GM12892 (cell line): ENCODE results near the gene TNFRSF13B.

Source experiments
- DNase-seq: peaks from one replicate; pipeline ENCODE4 v3.0.0; 2011; ENCODE audit not compliant: insufficient read length
- FAIRE-seq: peaks from 2 replicates; lab custom pipeline; 2011; peaks lifted over from hg19 to GRCh38; lab: Jason Lieb, UNC
- POLR2A ChIP-seq: IDR thresholded peaks from 2 replicates; pipeline ENCODE4 v1.6.1; 2011; ENCODE audit warnings: low read depth, low read length, control low read depth
- POLR2AphosphoS5 ChIP-seq: IDR thresholded peaks from 2 replicates; pipeline ENCODE4 v1.6.1; 2011; ENCODE audit warnings: low read depth, low read length, control low read depth
- TAF1 ChIP-seq: IDR thresholded peaks from 2 replicates; pipeline ENCODE4 v1.6.1; 2011; ENCODE audit warnings: low read depth, mild to moderate bottlenecking, control low read depth, low read length, borderline replicate concordance

Gene TNFRSF13B

DNA sequence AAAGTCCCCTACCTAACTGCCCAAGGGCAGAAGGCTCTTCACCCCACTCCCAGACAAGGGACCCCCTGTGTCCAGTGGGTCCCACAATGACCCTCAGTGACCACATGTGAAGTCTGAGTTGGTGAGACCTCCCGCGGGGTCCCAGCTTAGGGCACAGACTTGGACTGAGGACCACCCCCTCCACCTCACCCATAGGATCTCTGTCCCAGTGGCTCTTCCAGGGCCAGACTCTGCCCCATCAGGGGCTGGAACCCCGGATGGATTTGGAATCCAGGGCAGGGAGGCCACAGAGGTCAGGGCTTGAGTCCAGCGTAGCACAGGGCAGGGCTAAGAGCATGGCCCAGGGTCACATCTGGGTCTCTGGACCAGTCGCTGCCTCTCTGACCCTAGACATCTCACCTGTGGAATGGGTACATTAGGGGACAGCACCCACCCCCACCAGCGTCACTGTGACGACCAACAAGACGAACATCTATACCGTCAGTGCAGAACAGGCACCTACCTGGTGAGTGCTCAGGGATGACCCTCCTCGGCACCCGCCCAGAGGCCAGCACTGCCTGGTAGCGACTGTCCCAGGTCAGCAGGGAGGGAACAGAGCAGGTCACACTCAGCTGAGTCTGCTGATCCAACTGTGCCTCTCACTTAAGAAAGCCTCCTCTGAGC is 37.7 kb downstream of the TNFRSF13B start:
- DNase-seq (no peak), FAIRE-seq (no peak)
- TF ChIP-seq POLR2AphosphoS5, result no peak
- TF ChIP-seq TAF1, result no peak
- TF ChIP-seq POLR2A, result no peak

DNA sequence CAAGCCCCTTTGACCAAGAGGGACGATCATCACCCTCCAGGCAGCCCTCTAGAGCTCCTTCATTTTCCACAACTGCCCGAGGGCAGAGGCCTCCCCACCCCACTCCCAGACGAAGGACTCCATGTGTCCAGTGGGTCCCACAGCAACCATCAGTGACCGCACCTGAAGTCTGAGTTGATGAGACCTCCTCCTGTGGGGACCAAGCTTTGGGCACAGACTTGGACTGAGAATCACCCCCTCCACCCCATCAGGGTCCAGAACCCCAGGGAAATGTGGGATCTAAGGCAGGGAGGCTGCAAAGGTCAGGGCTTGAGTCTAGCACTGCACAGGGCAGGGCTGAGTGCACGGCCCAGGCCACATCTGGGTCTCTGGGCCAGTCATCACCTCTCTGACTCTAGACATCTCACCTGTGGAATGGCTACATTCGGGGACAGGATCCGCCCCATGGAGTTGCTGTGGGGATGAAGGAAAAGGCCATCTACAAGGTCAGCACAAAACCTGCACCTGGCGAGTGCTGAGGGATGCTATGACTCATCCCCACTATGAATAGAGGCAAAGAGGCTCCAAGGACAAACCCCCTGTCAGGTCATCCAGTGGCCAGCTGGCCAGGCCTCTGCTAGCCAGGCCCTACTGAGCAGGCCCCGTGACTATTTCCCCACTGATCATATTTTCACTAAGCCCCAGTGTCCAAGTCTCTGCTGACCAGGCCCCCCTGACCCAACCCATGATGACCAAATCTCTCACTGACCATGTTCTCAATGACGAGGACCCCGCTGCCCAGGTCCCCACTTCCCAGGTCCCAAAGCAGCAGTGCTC is 38.4 kb downstream of the TNFRSF13B start:
- no peak for TF ChIP-seq TAF1
- no peak for FAIRE-seq
- DNase-seq, result no peak

DNA sequence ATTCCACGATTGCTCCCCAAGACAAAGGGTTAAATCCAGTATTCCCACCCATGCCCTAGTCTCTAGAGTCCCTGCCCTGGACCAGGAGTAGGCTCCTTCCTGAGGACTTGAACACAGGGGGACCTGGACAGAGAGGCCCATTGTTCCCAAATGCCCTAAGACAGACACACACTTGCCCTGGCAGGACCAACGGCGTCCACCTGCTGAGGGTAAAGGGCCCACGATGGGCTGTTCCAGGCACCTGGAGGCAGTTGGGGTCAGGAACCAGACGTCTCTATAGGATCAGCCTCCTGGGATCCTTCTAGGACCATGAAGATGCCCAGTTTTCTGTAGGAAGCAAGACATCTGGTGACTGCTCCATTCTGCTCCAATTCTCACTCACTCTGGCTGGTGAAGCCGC is 39.3 kb downstream of the TNFRSF13B start:
- DNase-seq (no peak), FAIRE-seq (no peak)
- no peak for TF ChIP-seq POLR2AphosphoS5

DNA sequence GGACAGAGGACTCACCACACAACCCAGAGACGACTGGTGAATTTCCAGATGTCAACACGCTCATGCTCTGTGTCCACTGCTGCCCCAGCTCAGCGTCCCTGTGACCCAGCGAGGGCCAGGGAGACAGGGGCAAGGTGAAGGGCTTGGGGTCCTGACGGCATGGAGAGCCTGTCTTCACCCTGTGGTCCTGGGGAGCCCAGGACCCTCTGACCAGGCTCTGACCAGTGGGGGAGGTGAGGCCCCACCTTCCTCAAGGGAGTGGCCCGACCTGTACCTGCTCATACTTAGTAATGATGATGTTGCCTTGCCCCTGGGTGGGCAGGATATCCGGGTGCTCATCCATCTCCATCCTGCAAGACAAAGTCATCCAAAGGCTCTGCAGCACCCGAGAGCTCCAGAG is 39.8 kb downstream of the TNFRSF13B start:
- TF ChIP-seq POLR2A (no peak), POLR2AphosphoS5 (no peak), TAF1 (no peak)
- no peak for DNase-seq
- no peak for FAIRE-seq

DNA sequence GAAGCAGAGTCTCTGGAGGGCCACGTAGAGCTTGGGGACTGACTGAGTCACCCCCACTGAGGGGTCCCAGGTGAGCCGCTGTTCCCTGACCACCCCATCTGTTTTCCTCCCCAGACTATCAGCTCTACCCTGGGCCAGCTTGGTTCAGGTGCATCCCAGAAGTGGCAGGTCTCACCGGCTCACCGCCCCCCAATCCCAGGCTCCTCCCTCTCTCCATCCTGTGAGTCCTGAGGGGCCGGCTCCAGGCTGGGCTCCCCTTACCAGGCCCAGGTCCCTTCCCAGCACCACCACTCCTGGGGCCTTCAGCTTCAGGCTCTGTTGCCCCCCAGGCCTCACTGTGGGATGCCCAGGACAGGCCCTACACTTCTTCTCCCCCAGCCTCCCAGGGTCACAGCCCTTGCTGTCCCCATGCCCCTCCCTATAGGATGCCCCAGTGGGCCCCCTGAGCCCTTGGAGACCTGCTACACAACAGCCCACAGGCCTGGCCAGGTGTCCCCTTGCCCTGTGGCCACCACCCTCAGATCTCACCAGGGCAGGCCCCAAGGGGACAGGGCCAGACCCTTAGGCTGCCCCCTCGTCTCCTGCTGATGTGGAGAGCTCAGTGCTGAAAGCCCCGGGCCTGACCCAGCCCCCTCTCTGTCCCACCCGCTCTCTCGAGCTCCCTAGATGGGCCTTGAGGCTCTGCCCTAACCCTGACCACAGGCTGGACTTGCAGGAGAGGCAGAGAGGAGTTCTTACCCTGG is 40.4 kb downstream of the TNFRSF13B start:
- no peak for DNase-seq

DNA sequence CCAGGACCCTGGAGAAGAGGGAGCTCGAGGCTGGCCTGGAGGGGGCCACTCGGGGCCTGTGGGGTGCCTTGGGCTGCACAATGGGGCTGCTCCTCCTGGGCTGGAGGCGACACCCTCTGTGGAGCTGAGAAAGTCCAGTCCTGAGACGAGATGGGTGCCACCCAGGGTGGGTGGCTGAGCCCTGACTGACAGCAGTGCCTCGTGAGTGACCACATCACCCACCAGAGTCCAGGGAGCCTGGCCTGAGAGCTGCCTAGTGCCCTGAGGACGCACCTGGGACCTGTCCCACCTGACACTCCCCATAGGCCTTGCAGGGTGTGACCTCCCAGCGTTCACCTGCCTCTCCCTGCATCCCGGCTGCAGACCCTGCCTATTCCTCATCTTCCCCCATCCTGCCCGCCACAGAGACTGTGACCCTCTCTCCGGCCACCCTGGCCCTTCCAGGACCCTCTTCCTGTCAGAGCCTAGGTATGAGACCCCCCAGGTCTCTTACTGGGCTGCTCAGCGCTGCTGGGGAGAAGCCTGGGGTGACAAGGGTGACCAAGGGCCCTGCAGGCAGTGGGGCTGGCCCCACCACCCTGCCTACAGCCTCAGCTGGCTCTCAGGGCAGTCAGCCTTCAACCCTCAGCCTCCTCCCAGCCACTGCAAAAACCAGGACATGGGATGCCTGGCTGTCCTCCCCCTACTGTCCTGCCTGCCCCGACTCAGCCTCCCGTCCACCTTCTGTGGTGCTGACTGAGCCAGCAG is 41.2 kb downstream of the TNFRSF13B start:
- no peak for DNase-seq
- TF ChIP-seq POLR2A (no peak), TAF1 (no peak), POLR2AphosphoS5 (no peak)
- FAIRE-seq, result no peak

More for the DNA sequence above, 40.4 kb downstream of the TNFRSF13B start:
- FAIRE-seq, result no peak
- TF ChIP-seq POLR2AphosphoS5 (no peak), TAF1 (no peak), POLR2A (no peak)

DNA sequence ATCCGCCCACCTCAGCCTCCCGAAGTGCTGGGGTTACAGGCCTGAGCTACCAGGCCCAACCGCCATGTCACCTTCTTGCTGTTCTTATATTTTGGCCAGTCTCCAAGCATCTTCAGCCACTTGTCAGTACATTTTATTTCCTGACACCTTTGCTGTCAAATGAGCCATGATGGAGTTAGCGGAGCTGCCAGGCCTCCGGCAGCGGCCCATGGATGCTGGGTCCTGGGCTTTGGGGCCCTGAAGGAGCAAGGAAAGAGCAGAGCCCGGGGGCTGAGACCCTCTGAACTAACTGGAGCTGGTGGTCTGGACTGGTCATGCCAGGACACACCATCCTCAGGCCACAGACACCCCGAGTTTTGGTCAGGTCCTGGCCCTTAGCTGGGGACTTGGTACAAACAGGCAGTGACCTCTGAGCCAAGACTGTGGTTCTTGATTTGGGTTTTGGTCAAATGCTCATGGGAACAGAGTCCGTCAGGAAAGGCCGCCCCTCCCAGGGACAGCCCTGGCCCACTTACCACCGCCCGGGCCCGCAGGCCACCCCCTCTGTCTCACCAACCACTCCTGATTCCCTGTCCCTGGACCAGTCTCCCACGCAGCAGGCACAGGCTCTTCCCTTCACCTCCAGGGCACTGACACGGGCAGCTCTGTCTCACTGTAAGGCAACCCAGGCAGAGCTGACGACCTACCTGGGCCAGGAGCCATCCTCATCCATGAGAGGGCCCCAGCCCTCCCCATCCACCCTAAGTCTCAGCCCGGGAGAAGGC is 42.0 kb downstream of the TNFRSF13B start:
- FAIRE-seq (no peak), DNase-seq (no peak)
- TF ChIP-seq POLR2A (no peak), TAF1 (no peak), POLR2AphosphoS5 (no peak)

DNA sequence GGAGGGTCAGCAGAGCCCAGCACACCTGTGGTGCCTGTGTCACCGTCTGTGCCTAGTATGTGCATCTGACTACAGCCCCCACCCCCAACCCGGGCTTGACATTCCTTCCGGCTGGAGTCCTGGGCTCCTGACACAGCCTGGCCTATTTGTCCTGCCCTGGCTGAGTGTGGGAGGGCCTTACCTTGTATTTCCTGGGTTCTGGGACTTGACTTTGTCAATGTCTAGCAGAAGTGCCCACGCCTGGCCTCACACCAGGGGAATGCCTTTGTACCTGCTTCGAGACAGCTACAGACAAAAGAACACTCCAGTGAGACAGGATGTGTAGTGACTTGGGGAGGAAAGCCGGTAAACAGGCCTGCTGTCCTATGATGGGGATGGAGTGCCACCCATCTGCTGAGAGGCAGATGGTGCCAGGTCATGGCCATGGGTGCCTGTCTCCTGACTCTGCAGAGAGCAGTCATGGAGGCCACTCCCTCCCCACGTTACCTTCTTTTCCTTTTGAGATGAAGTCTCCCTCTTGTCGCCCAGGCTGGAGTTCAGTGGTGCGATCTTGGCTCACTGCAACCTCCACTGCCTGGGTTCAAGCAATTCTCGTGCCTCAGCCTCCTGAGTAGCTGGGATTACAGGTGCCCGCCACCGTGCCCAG is 42.8 kb downstream of the TNFRSF13B start:
- TF ChIP-seq POLR2A (no peak), TAF1 (no peak), POLR2AphosphoS5 (no peak)
- DNase-seq, result no peak
- FAIRE-seq, result no peak

DNA sequence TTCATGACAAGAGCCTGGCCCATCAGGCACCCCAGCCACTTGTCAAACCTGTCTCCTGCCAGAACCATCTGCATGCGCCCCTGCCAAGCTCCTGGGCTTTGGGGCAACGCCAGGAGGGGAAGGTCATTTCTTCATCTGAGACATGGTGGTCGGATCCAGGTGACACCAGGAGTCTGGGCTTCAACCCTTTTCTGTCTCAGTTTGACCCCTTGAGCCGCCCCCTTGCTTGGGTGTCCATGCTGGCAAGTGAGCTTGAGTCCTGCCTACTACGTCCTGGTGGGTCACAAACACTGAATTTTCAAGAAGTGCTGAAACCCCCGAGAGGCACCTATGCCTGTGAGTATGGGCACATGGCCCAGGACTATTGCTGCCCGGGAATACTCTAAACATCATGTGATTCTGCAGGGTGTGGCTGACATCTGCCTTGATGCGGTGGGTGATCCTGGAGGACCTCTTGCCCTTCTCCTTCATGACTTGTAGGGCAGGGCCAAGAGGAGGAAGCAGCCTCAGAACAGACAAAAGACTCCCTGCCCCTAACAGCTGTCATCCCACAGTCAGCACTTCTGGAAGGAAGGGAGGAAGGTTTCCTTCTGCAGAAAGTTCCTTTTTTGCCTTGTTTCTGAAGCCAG is 43.4 kb downstream of the TNFRSF13B start:
- FAIRE-seq (no peak), DNase-seq (no peak)
- TF ChIP-seq POLR2A (no peak), TAF1 (no peak), POLR2AphosphoS5 (no peak)

DNA sequence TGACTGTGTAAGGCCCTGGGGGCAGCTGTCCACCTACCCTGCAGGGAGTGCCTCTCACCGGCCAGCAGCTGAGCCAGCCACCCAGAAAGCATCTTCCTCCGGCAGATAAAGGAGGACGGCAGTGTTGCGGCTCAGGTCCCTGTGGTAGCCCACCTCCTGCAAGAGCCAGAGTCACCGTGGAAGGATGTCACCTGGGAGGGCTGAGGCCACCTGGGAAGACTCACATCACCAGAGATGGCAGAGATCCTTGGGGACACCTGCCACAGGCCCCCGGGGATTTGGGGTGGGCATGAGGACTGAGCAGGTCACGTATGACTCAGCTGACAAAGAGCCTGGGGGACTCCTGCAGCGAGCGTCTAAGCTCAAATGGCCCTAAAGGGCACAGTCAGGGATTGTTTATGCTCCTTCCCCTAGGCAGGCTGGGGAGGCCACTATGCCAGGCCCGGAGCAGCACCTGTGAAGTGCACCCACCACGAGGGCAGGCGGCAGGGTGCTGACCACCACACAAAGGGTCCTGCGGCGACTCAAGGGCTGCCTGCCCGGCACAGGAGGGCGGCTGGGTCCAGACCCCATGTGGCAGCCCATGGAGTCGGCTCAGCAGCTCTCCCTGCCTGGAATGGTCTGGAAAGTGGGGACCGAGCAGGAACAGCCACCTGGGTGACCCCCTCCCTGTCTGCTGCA is 44.1 kb downstream of the TNFRSF13B start:
- TF ChIP-seq POLR2AphosphoS5, result no peak
- TF ChIP-seq TAF1, result no peak
- TF ChIP-seq POLR2A, result no peak
- FAIRE-seq (no peak), DNase-seq (no peak)
